Liver (tissue), 3 donors: ENCODE results near the gene SUPT16H.

ENCODE experiments used
- EGR1 ChIP-seq, 2 donors: IDR thresholded peaks; 2 replicates each; pipeline ENCODE4 v1.6.1; 2016 to 2018; ENCODE audit warnings: antibody characterized with exemption in 2 of 2, low read depth in 2 of 2
- RAD21 ChIP-seq, 2 donors: IDR thresholded peaks; 2 replicates each; pipeline ENCODE4 v1.6.1; 2016; ENCODE audit warnings: antibody characterized with exemption in 2 of 2, mild to moderate bottlenecking in 2 of 2
- SP1 ChIP-seq: IDR thresholded peaks from 2 replicates; pipeline ENCODE4 v1.6.1; 2018; ENCODE audit warnings: antibody characterized with exemption, mild to moderate bottlenecking
- TAF1 ChIP-seq: conservative IDR thresholded peaks from 2 replicates; pipeline ENCODE4 v1.6.1; 2016; ENCODE audit warnings: antibody characterized with exemption, mild to moderate bottlenecking
- YY1 ChIP-seq: IDR thresholded peaks from 2 replicates; pipeline ENCODE4 v1.6.1; 2016; ENCODE audit warnings: antibody characterized with exemption, mild to moderate bottlenecking
- TF ChIP-seq, protein P1 (sequence below): fragments of 150-350 bp; IDR thresholded peaks from 2 replicates; pipeline ENCODE4 v1.5.1; 2017; ENCODE audit warnings: improper control_type of control experiment, low read depth, low read length; ENCODE audit not compliant: missing input control
- TF ChIP-seq, protein P2 (sequence below): IDR thresholded peaks from 2 replicates; pipeline ENCODE4 v1.6.1; 2016; ENCODE audit warnings: antibody characterized with exemption, mild to moderate bottlenecking
- TF ChIP-seq, protein P3 (sequence below): IDR thresholded peaks from 2 replicates; pipeline ENCODE4 v1.6.1; 2016; ENCODE audit warnings: antibody characterized with exemption
- TF ChIP-seq, protein P4 (sequence below): IDR thresholded peaks from 2 replicates; pipeline ENCODE4 v1.6.1; 2016; ENCODE audit warnings: antibody characterized with exemption
- donor health status: healthy.
- donor health status: healthy.

DNA sequence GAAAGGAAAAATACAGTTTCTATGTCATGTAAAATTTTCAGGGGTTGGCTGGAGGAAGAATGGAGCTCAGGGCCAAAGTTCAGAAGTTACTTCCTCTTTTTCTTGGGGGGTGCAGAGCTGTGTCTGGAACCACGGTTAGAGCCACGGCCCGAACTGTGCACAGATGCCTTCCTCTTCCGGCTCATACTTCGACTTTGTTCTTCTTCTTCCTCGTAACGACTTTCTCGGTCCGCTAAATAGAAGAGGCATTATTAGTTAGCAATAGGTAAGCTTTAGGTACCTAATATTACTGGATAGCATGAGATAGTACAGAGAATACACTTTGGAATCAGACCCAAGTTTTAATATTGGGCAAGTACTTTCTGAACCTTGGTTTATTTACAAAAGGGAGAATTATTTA, 31.2 kb downstream of the SUPT16H start:
- TF ChIP-seq TAF1 (no peak), RAD21 (IDR thresholded peaks at IDR 0.05) (no peak), SP1 (no peak), EGR1 (IDR thresholded peaks at IDR 0.05; ENCODE audit: low read depth in 2 of 2) (no peak), YY1 (no peak)
- TF ChIP-seq, protein P1, sequence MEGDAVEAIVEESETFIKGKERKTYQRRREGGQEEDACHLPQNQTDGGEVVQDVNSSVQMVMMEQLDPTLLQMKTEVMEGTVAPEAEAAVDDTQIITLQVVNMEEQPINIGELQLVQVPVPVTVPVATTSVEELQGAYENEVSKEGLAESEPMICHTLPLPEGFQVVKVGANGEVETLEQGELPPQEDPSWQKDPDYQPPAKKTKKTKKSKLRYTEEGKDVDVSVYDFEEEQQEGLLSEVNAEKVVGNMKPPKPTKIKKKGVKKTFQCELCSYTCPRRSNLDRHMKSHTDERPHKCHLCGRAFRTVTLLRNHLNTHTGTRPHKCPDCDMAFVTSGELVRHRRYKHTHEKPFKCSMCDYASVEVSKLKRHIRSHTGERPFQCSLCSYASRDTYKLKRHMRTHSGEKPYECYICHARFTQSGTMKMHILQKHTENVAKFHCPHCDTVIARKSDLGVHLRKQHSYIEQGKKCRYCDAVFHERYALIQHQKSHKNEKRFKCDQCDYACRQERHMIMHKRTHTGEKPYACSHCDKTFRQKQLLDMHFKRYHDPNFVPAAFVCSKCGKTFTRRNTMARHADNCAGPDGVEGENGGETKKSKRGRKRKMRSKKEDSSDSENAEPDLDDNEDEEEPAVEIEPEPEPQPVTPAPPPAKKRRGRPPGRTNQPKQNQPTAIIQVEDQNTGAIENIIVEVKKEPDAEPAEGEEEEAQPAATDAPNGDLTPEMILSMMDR, result no peak
- TF ChIP-seq, protein P2, sequence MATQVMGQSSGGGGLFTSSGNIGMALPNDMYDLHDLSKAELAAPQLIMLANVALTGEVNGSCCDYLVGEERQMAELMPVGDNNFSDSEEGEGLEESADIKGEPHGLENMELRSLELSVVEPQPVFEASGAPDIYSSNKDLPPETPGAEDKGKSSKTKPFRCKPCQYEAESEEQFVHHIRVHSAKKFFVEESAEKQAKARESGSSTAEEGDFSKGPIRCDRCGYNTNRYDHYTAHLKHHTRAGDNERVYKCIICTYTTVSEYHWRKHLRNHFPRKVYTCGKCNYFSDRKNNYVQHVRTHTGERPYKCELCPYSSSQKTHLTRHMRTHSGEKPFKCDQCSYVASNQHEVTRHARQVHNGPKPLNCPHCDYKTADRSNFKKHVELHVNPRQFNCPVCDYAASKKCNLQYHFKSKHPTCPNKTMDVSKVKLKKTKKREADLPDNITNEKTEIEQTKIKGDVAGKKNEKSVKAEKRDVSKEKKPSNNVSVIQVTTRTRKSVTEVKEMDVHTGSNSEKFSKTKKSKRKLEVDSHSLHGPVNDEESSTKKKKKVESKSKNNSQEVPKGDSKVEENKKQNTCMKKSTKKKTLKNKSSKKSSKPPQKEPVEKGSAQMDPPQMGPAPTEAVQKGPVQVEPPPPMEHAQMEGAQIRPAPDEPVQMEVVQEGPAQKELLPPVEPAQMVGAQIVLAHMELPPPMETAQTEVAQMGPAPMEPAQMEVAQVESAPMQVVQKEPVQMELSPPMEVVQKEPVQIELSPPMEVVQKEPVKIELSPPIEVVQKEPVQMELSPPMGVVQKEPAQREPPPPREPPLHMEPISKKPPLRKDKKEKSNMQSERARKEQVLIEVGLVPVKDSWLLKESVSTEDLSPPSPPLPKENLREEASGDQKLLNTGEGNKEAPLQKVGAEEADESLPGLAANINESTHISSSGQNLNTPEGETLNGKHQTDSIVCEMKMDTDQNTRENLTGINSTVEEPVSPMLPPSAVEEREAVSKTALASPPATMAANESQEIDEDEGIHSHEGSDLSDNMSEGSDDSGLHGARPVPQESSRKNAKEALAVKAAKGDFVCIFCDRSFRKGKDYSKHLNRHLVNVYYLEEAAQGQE, result no peak
- TF ChIP-seq, protein P3, sequence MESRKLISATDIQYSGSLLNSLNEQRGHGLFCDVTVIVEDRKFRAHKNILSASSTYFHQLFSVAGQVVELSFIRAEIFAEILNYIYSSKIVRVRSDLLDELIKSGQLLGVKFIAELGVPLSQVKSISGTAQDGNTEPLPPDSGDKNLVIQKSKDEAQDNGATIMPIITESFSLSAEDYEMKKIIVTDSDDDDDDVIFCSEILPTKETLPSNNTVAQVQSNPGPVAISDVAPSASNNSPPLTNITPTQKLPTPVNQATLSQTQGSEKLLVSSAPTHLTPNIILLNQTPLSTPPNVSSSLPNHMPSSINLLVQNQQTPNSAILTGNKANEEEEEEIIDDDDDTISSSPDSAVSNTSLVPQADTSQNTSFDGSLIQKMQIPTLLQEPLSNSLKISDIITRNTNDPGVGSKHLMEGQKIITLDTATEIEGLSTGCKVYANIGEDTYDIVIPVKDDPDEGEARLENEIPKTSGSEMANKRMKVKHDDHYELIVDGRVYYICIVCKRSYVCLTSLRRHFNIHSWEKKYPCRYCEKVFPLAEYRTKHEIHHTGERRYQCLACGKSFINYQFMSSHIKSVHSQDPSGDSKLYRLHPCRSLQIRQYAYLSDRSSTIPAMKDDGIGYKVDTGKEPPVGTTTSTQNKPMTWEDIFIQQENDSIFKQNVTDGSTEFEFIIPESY, result no peak
- TF ChIP-seq, protein P4, sequence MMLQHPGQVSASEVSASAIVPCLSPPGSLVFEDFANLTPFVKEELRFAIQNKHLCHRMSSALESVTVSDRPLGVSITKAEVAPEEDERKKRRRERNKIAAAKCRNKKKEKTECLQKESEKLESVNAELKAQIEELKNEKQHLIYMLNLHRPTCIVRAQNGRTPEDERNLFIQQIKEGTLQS, result no peak
